Brain microvascular endothelial cell (primary cell): ENCODE results near the gene C20orf204.

Experiments
- DNase-seq: peaks from one replicate; pipeline ENCODE4 v3.0.0-alpha.2; 2020
- H3K27ac ChIP-seq: fragments of 250-450 bp; sonication (Bioruptor Pico); 2 replicates; pipeline ENCODE4 v1.5.1; 2020; ENCODE audit warnings: mild to moderate bottlenecking, moderate library complexity
- H3K27me3 ChIP-seq: fragments of 250-450 bp; sonication (Bioruptor Pico); replicated peaks from 2 replicates; pipeline ENCODE4 v1.5.1; 2020; ENCODE audit warnings: mild to moderate bottlenecking
- H3K36me3 ChIP-seq: fragments of 250-450 bp; sonication (Bioruptor Pico); replicated peaks from 2 replicates; pipeline ENCODE4 v1.5.1; 2020; ENCODE audit warnings: mild to moderate bottlenecking
- H3K4me3 ChIP-seq: 2 replicates; pipeline ENCODE4 v1.5.1; 2011; ENCODE audit warnings: low read depth, mild to moderate bottlenecking, control low read depth, low read length, moderate library complexity
- in situ Hi-C: cut with HindIII; loops from 2 replicates; pipeline ENCODE4 v1.10.0; 2017; ENCODE audit warnings: low sequenced_read_pairs, low pct_ligation_motif_present
- TF ChIP-seq, protein P1 (sequence below): IDR thresholded peaks from 2 replicates; pipeline ENCODE4 v1.5.1; 2011; ENCODE audit warnings: low read depth, mild to moderate bottlenecking, moderate library complexity, low read length, control low read depth, inconsistent platforms; ENCODE audit errors: missing control alignments

C20orf204 gene

DNA sequence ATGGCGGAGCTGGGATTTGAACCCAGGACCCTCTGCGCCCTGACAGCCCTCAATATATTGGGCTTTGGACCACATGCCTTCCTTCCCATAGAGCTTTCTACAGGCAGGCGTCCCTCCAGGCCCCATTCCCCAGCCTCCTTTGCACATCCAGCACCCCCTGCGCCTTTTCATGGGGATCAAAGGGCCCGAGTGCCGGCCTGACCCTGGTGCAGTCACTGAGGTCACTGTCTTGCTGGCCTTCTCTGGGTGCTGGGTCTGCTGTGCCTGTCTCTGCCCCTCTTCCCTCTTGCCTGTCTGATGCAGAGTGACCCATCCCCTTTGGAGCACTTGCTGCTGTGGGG lies 45.6 kb downstream of the C20orf204 start:
- in situ Hi-C loops, result no loop called here
- no peak overlapping the region for H3K27ac ChIP-seq
- no peak for DNase-seq
- TF ChIP-seq, protein P1, sequence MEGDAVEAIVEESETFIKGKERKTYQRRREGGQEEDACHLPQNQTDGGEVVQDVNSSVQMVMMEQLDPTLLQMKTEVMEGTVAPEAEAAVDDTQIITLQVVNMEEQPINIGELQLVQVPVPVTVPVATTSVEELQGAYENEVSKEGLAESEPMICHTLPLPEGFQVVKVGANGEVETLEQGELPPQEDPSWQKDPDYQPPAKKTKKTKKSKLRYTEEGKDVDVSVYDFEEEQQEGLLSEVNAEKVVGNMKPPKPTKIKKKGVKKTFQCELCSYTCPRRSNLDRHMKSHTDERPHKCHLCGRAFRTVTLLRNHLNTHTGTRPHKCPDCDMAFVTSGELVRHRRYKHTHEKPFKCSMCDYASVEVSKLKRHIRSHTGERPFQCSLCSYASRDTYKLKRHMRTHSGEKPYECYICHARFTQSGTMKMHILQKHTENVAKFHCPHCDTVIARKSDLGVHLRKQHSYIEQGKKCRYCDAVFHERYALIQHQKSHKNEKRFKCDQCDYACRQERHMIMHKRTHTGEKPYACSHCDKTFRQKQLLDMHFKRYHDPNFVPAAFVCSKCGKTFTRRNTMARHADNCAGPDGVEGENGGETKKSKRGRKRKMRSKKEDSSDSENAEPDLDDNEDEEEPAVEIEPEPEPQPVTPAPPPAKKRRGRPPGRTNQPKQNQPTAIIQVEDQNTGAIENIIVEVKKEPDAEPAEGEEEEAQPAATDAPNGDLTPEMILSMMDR, result no peak
- H3K27me3 ChIP-seq, result peaks cover 27% of the 10 kb centered on the region
- H3K4me3 ChIP-seq, result no peak overlapping the region
- no peaks in the 10 kb centered on the region for H3K36me3 ChIP-seq

DNA sequence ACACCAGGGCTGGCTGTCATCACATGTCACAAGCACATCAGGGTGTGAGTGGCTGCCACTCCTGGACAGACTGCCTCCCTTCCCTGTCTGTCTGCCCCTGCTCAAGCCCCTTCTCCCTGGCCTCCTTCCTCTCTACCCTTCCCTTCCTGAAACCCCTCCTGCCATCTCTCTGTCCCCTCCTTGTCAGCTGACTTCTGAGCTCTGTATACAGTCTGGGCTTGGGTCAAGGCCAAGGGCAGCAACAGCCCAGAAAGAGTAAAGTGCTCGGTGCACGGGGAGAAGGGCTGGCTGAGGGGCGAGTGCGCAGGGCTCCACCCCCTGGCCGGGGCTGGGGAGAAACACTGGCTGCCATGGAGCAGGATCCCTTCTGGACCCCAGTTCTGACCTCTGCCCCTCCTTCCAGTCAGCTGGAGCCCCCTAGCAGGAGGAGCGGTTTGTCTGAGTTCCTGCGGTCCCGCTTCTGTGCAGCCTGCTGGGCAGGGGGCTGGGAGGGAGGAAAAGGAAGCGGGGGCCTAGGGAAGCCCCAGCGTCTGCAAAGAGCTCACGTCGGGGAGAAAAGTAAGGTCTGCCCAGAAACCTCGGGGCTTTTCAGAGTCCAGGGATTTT lies 46.2 kb downstream of the C20orf204 start:
- no peak for DNase-seq
- Histone ChIP-seq H3K36me3 (no peaks in the 10 kb centered on the region), H3K27ac (no peak overlapping the region), H3K4me3 (no peak overlapping the region), H3K27me3 (peaks cover 27% of the 10 kb centered on the region)
- TF ChIP-seq, protein P1, result no peak
- in situ Hi-C loops, result no loop called here

DNA sequence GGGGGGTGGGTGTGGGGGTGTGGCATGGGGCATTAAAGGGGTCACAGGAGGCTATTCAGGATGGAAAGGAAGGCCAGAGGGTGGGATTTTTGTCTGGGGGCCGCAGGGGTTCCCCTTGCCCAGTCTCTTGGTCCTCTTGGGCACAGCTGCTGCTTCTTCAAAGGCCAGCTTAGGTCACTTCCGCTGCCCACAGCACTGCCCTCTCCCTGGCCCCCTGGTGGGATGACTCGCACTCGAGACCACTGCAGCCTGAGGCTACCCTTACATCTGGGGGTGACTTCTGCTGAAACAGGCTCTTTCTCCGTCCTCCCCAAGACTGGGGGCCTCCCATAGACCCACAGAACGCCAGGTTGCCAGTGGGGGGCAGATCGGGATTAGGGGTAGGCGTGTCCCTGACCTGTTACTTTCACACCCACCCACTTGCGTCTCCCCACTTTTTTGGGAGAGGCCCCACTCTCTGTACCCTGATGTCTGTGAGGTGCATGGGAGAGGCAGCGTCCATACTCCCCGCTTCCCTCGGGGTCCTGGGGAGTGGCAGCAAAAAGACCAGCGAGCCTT lies 46.9 kb downstream of the C20orf204 start:
- in situ Hi-C loops, result no loop called here
- no peaks in the 10 kb centered on the region for H3K36me3 ChIP-seq
- H3K27me3 ChIP-seq, result peaks cover 27% of the 10 kb centered on the region
- TF ChIP-seq, protein P1, result no peak
- peak overlapping the region; percentile 29 for H3K4me3 ChIP-seq
- no peak overlapping the region for H3K27ac ChIP-seq
- no peak for DNase-seq

DNA sequence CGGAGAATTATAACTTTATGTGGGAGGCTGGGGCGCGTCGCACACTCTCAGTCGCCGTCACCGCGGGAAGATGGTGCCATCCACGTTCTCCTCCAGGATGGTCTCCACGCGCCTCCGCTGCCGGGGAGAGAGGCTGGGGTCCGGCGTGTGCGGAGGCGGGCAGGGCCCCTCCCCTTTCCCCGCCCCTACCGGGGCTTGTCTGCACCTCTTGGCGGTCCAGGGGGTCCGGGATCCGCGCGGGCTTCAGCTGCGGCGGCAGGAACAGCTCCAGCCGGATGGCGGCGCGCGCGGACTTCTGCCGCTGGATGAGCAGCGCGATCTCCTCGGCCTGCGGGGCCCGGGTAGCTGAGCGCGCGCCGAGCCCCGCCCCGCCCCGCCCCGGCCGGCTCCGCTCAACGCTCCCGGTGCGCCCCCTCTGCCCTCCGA lies 47.4 kb downstream of the C20orf204 start:
- Histone ChIP-seq H3K27me3 (peaks cover 27% of the 10 kb centered on the region), H3K27ac (no peak overlapping the region), H3K4me3 (peak overlapping the region; percentile 29), H3K36me3 (no peaks in the 10 kb centered on the region)
- TF ChIP-seq, protein P1, result peak; percentile 65
- DNase-seq, result peak; percentile 45
- in situ Hi-C loops, result no loop called here

DNA sequence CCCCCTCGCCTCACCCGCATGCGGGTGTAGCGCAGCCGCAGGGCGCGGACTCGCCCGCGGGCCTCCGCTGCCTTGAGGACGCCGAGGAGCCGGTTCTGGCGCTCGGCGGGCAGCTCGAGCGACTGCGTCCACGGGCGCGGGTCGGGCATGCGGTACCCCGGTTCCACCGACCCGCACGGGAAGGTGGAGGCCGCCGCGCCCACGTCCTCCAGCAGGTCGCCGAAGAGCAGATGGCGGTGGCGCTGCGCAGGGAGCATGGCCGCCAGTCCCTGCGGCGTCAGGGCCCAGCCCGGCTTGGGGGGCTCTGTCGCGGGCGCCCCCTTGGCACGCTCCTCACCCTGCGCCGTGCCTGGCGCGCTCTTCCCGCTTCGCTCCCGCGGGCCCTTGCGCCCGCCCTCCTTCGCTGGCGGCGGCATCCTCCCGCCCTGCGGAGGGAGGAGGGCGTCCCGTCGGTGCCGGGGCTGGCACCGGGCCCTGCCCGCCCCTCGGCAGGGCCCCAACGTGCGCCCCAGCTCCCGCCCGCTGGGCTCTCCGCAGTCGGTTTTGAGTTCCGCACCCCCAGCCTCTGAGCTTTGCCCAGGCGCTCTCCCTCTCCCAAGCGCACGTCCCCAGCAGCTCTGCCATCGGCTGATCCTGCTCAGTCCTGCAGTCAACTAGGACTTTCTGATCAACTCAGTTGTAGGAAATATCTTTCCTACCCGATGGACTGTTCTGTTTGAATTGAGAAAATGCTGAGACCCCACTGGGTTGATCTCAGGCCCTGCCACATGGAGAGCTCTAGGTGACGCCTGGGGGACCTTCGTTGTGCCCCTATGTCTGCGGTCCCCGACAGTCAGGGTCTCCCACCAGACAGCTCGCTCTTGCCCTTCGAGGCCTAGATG lies 48.1 kb downstream of the C20orf204 start, which contains the start of gene LKAAEAR1:
Gene LKAAEAR1, minus strand, starts transcription at position 595 of the 881 bp plus-strand sequence. Its CDS starts 179 bp downstream, at position 416.
- Histone ChIP-seq H3K36me3 (no peaks in the 10 kb centered on the region), H3K27ac (no peak within 1 kb of the TSS), H3K4me3 (peak within 1 kb of the TSS; percentile 29), H3K27me3 (peaks cover 27% of the 10 kb centered on the region)
- TF ChIP-seq, protein P1, result no peak
- in situ Hi-C loops, result no loop called here
- no peak for DNase-seq
